Bronchial epithelial cell (primary cell): Measurements from ENCODE around the gene BLM. TPM values are rescaled to one million over a fixed set of nuclear protein-coding genes. Genes with fewer than 3 reads are reported as not detected.
"Not testable (repeated sequence)": the region's sequence is repeated elsewhere in the genome, so short reads cannot be mapped to it uniquely, and the experiment has no call there.

Experiments used
- DNase-seq: peaks from one replicate; pipeline ENCODE4 v3.0.0-alpha.2; 2010; ENCODE audit warnings: low read depth
- FAIRE-seq: peaks from 2 replicates; lab custom pipeline; 2011; peaks lifted over from hg19 to GRCh38; lab: Jason Lieb, UNC
- H3K27me3 ChIP-seq: 2 replicates; pipeline ENCODE4 v1.5.1; 2011; ENCODE audit warnings: low read length; ENCODE audit not compliant: control insufficient read depth, insufficient read depth
- H3K36me3 ChIP-seq: 2 replicates; pipeline ENCODE4 v1.5.1; 2011; ENCODE audit warnings: low read length; ENCODE audit not compliant: control insufficient read depth, insufficient read depth
- H3K4me3 ChIP-seq: 2 replicates; pipeline ENCODE4 v1.5.1; 2011; ENCODE audit warnings: mild to moderate bottlenecking, low read depth, low read length, control low read depth
- total RNA-seq: library from RNA; depleted of rRNA; stranded (reverse); fragments of >200 nt; gene quantifications from 2 replicates; pipeline ENCODE4 v1.2.1, GENCODE V29; 2014
- TF ChIP-seq, protein P1 (sequence below): IDR thresholded peaks from 2 replicates; pipeline ENCODE4 v1.5.1; 2011; ENCODE audit warnings: mild to moderate bottlenecking, moderate library complexity, low read length, control low read depth, inconsistent platforms; ENCODE audit not compliant: insufficient read depth, severe bottlenecking

BLM gene
- total RNA-seq, 1 donor from 2014 or later: 0.26 TPM

DNA sequence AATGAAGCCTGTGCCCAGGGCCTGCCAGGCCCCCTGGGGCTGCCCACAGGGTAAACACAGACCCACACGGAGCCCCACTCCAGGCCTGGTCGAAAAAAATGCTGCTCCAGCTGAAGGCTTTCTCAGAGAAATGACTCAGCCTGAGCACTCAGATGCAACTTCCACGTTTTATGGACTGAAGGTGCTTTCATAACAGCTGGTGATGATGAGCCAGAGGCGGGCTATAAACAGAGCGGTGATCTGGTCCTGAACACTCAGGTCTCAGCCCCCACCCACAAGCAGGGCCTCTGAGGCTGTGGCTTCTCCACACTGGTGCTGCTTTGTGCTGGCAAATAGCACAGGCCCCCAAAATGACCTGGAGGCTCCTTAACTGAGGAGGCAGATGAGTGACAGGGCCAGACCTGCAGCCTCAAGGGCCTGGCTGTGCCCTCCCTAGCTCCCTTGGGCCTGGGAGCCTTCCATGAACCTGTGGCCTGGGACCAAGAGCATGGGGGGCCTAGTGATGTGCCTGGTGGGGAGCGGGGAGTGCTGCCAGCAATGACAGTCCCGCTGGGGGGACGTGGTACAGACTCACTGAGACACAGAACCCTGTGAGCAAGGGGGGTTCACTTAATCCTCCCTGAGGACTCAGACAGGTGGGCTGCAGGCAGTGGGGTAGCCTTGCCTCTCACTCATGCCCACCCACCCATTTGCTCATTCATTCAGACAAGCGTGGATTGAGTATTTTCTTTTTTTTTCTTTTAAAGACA lies 128.2 kb downstream of the BLM start:
- TF ChIP-seq, protein P1, sequence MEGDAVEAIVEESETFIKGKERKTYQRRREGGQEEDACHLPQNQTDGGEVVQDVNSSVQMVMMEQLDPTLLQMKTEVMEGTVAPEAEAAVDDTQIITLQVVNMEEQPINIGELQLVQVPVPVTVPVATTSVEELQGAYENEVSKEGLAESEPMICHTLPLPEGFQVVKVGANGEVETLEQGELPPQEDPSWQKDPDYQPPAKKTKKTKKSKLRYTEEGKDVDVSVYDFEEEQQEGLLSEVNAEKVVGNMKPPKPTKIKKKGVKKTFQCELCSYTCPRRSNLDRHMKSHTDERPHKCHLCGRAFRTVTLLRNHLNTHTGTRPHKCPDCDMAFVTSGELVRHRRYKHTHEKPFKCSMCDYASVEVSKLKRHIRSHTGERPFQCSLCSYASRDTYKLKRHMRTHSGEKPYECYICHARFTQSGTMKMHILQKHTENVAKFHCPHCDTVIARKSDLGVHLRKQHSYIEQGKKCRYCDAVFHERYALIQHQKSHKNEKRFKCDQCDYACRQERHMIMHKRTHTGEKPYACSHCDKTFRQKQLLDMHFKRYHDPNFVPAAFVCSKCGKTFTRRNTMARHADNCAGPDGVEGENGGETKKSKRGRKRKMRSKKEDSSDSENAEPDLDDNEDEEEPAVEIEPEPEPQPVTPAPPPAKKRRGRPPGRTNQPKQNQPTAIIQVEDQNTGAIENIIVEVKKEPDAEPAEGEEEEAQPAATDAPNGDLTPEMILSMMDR: no peak
- no peaks in the 10 kb centered on the region for H3K27me3 ChIP-seq
- no peak for FAIRE-seq
- DNase-seq: peak; percentile 82
- no peaks in the 10 kb centered on the region for H3K36me3 ChIP-seq
- H3K4me3 ChIP-seq: no peak overlapping the region

DNA sequence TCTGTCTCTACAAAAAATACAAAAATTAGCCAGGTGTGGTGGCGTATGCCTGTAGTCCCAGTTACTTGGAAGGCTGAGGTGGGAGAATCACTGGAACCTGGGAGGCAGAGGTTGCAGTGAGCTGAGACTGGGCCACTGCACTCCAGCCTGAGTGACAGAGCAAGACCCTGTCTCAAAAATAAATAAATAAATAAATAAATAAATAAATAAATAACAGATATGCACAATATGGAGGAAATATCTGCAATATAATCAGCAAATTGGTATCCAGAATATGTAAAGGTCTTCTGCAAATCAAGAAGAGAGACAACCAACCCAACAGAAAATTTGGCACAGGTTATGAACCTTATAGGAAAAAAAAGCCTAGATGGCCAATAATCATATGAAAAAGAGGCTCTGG lies 132.3 kb downstream of the BLM start:
- not testable (repeated sequence) for FAIRE-seq, H3K36me3 ChIP-seq, H3K4me3 ChIP-seq, DNase-seq, H3K27me3 ChIP-seq

DNA sequence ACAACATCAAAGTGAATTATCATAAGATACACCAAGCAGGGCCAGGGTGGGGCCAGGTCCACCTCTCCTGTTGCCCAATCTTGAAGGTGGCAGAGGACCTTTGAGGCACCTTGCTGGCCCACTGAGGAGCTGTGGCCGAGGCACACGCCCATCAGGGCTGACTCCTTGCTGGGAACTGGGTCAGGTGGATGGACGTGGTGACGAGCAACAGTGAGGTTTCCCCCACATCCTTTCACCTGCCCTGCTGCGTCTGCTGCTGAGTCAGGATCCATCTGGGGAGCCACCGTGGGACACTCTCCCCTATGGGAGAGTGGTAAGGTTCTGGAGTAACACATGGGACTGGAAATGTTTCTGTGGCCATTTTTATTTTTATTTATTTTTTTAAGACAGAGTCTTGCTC lies 134.0 kb downstream of the BLM start:
- FAIRE-seq (no peak), DNase-seq (no peak)
- H3K4me3 ChIP-seq: no peak overlapping the region
- TF ChIP-seq, protein P1: no peak
- no peaks in the 10 kb centered on the region for H3K27me3 ChIP-seq
- H3K36me3 ChIP-seq: no peaks in the 10 kb centered on the region

DNA sequence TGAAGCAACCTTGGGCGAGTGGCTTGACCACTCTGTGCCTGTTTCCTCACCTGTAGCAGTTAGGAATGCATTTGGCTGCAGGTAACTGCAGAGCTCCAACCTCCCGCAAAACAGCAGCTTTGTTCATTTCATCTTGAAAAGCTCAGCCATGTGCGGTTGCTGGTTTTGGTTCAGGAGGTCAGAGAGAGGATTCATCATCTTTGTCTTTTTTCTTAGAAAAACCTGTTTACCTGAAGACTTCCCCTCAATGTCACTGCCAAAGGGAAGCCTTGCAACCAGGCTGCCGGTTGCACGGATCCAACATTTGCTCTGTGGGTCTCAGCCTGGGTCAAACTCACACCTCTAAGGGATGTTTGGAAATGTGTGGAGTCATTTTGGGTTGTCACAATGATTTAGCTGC lies 134.8 kb downstream of the BLM start:
- Histone ChIP-seq H3K27me3 (no peaks in the 10 kb centered on the region), H3K4me3 (no peak overlapping the region), H3K36me3 (no peaks in the 10 kb centered on the region)
- TF ChIP-seq, protein P1: no peak
- no peak for DNase-seq
- FAIRE-seq: no peak

DNA sequence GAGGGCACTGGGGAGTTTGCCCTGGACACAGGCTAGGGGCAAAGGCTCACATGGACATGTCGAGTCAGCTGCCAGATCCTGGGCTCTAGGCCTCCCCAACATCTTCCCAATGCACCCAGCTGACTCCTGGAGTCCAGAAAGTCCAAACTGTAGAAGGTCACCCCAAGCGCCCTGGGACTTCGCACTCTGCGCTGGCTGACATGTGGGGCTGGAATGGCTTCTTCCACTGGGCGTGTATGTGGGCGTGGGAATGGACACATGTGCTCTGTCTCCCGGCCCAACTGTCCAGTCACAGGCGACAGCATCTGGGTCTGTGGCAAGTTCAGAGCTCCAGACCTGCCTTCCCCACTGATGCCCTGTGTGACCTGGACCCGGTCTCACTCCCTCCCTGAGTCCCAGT lies 138.0 kb downstream of the BLM start:
- Histone ChIP-seq H3K4me3 (no peak overlapping the region), H3K36me3 (no peaks in the 10 kb centered on the region), H3K27me3 (no peaks in the 10 kb centered on the region)
- no peak for DNase-seq
- FAIRE-seq: no peak
- TF ChIP-seq, protein P1: no peak

DNA sequence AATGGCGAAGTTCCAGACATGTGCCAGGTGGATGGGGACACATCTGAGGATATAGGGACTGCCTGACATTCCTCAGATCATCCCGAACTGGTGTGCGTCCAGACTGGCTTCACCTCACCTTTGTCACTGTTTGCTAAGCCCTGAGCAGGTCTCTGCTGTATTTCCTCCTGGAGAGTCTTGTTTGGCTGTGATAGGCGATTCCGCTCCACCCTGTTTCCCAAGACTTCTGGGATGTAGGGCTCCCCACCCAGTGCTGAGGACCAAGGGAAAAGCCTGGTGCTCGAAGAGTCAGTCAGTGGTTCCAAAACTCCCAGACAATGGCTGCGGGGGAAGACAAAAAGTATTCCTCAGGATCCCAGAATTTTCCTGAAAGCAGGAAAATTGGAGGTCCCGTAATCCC lies 140.2 kb downstream of the BLM start:
- TF ChIP-seq, protein P1: no peak
- FAIRE-seq: no peak
- DNase-seq: no peak
- H3K36me3 ChIP-seq: no peaks in the 10 kb centered on the region
- H3K27me3 ChIP-seq: no peaks in the 10 kb centered on the region
- H3K4me3 ChIP-seq: no peak overlapping the region
